ENCODE data around the gene ROR1. TPM values are rescaled to one million over a fixed set of nuclear protein-coding genes. Genes with fewer than 3 reads are reported as not detected.

The ROR1 gene
- total RNA-seq, 1 donor from 2014 or later: 11.0 TPM

GRCh38 chr1:63975481-63975880 lies 201.7 kb downstream of the ROR1 start:
- Mint-ChIP-seq H3K36me3 (ENCODE audit: low read depth) (no peaks in the 10 kb centered on the region), H3K4me3 (no peak overlapping the region), H3K4me1 (no peaks in the 10 kb centered on the region), H3K9me3 (no peaks in the 10 kb centered on the region), H3K27ac (ENCODE audit: unreplicated experiment) (no peak overlapping the region), H3K27me3 (ENCODE audit: low read depth) (no peaks in the 10 kb centered on the region)
- no peak for DNase-seq (ENCODE audit: low read depth, low spot score)
- no peak for TF ChIP-seq CTCF (conservative IDR thresholded peaks at IDR 0.05)

- no peak overlapping the region for H3K27ac Mint-ChIP-seq (ENCODE audit: unreplicated experiment)
- no peaks in the 10 kb centered on the region for H3K9me3 Mint-ChIP-seq
- H3K4me3 Mint-ChIP-seq: no peak overlapping the region
- H3K36me3 Mint-ChIP-seq (ENCODE audit: low read depth): no peaks in the 10 kb centered on the region
- no peak for DNase-seq (ENCODE audit: low read depth, low spot score)
- no peak for TF ChIP-seq CTCF (conservative IDR thresholded peaks at IDR 0.05)
- H3K27me3 Mint-ChIP-seq (ENCODE audit: low read depth): no peaks in the 10 kb centered on the region
- no peaks in the 10 kb centered on the region for H3K4me1 Mint-ChIP-seq
These were observed 202.2 kb downstream of the ROR1 start for GRCh38 chr1:63976006-63976405.

- no peaks in the 10 kb centered on the region for H3K36me3 Mint-ChIP-seq (ENCODE audit: low read depth)
- DNase-seq (ENCODE audit: low read depth, low spot score): no peak
- no peak for TF ChIP-seq CTCF (conservative IDR thresholded peaks at IDR 0.05)
- H3K27me3 Mint-ChIP-seq (ENCODE audit: low read depth): no peaks in the 10 kb centered on the region
- no peaks in the 10 kb centered on the region for H3K4me1 Mint-ChIP-seq
- H3K9me3 Mint-ChIP-seq: no peaks in the 10 kb centered on the region
- no peak overlapping the region for H3K27ac Mint-ChIP-seq (ENCODE audit: unreplicated experiment)
- no peak overlapping the region for H3K4me3 Mint-ChIP-seq
These were observed 203.6 kb downstream of the ROR1 start for GRCh38 chr1:63977466-63977865.

GRCh38 chr1:63980740-63981407 lies 207.1 kb downstream of the ROR1 start:
- no peaks in the 10 kb centered on the region for H3K36me3 Mint-ChIP-seq (ENCODE audit: low read depth)
- H3K27ac Mint-ChIP-seq (ENCODE audit: unreplicated experiment): no peak overlapping the region
- no peak for DNase-seq (ENCODE audit: low read depth, low spot score)
- H3K4me3 Mint-ChIP-seq: no peak overlapping the region
- H3K27me3 Mint-ChIP-seq (ENCODE audit: low read depth): no peaks in the 10 kb centered on the region
- TF ChIP-seq CTCF (conservative IDR thresholded peaks at IDR 0.05): no peak
- H3K4me1 Mint-ChIP-seq: no peaks in the 10 kb centered on the region
- H3K9me3 Mint-ChIP-seq: no peaks in the 10 kb centered on the region

GRCh38 chr1:63981408-63981773 lies 207.6 kb downstream of the ROR1 start:
- H3K27ac Mint-ChIP-seq (ENCODE audit: unreplicated experiment): no peak overlapping the region
- no peaks in the 10 kb centered on the region for H3K4me1 Mint-ChIP-seq
- H3K36me3 Mint-ChIP-seq (ENCODE audit: low read depth): no peaks in the 10 kb centered on the region
- no peaks in the 10 kb centered on the region for H3K27me3 Mint-ChIP-seq (ENCODE audit: low read depth)
- DNase-seq (ENCODE audit: low read depth, low spot score): no peak
- no peak overlapping the region for H3K4me3 Mint-ChIP-seq
- H3K9me3 Mint-ChIP-seq: no peaks in the 10 kb centered on the region
- no peak for TF ChIP-seq CTCF (conservative IDR thresholded peaks at IDR 0.05)

Measured in neural crest cell (in vitro differentiated cells).